GM10847 (cell line): ENCODE data around the gene DAB1.

ENCODE experiments used
- POLR2A ChIP-seq: IDR thresholded peaks from 2 replicates; pipeline ENCODE4 v1.6.1; 2011; ENCODE audit not compliant: insufficient read length; ENCODE audit errors: extremely low read depth

Gene DAB1

GRCh38 chr1:57067863-57068262, 356.0 kb downstream of the DAB1 start:
- TF ChIP-seq POLR2A: no peak

GRCh38 chr1:57066980-57067610, 356.8 kb downstream of the DAB1 start:
- no peak for TF ChIP-seq POLR2A

GRCh38 chr1:57065442-57065841, 358.4 kb downstream of the DAB1 start:
- no peak for TF ChIP-seq POLR2A

GRCh38 chr1:57064379-57065140, 359.3 kb downstream of the DAB1 start:
- no peak for TF ChIP-seq POLR2A

- TF ChIP-seq POLR2A: no peak
These were observed 360.3 kb downstream of the DAB1 start for GRCh38 chr1:57063406-57064125.

GRCh38 chr1:57061369-57061768, 362.5 kb downstream of the DAB1 start:
- no peak for TF ChIP-seq POLR2A

- TF ChIP-seq POLR2A: no peak
These were observed 363.4 kb downstream of the DAB1 start for GRCh38 chr1:57060451-57060850.

GRCh38 chr1:57058652-57059501, 365.0 kb downstream of the DAB1 start:
- no peak for TF ChIP-seq POLR2A

GRCh38 chr1:57048856-57049255, 375.0 kb downstream of the DAB1 start:
- TF ChIP-seq POLR2A: no peak

GRCh38 chr1:57046462-57046861, 377.4 kb downstream of the DAB1 start:
- no peak for TF ChIP-seq POLR2A

GRCh38 chr1:57041901-57042300, 382.0 kb downstream of the DAB1 start:
- no peak for TF ChIP-seq POLR2A

GRCh38 chr1:57040811-57041210, 383.0 kb downstream of the DAB1 start:
- TF ChIP-seq POLR2A: no peak

GRCh38 chr1:57036641-57037579, 386.9 kb downstream of the DAB1 start:
- TF ChIP-seq POLR2A: no peak

GRCh38 chr1:57034713-57035112, 389.1 kb downstream of the DAB1 start:
- TF ChIP-seq POLR2A: no peak
